Neural progenitor cell (in vitro differentiated cells): ENCODE data around the gene UNC93B1. TPM values are rescaled to one million over a fixed set of nuclear protein-coding genes. Genes with fewer than 3 reads are reported as not detected.

Experiments used
- DNase-seq: peaks from one replicate; pipeline ENCODE4 v3.0.0-alpha.2; 2016; ENCODE audit warnings: low spot score
- H2AFZ ChIP-seq: fragments of 200-600 bp; sonication (generic); replicated peaks from 2 replicates; pipeline ENCODE4 v1.6.1; 2016; ENCODE audit warnings: antibody characterized with exemption
- H3F3A ChIP-seq: fragments of 200-600 bp; sonication (generic); 2 replicates; pipeline ENCODE4 v1.6.1; 2016; ENCODE audit warnings: antibody characterized with exemption, low read depth
- H3K27ac ChIP-seq: fragments of 200-600 bp; sonication (generic); 2 replicates; pipeline ENCODE4 v1.5.1; 2016; ENCODE audit warnings: mild to moderate bottlenecking
- H3K27me3 ChIP-seq: fragments of 200-600 bp; sonication (generic); 2 replicates; pipeline ENCODE4 v1.6.1; 2016; ENCODE audit warnings: mild to moderate bottlenecking, moderate library complexity
- H3K36me3 ChIP-seq: fragments of 200-600 bp; sonication (generic); 2 replicates; pipeline ENCODE4 v1.5.1; 2016
- H3K4me1 ChIP-seq: fragments of 200-600 bp; sonication (generic); 2 replicates; pipeline ENCODE4 v1.6.1; 2016; ENCODE audit warnings: mixed run types
- H3K4me2 ChIP-seq: fragments of 200-600 bp; sonication (generic); 2 replicates; pipeline ENCODE4 v1.6.1; 2016
- H3K4me3 ChIP-seq: fragments of 200-600 bp; sonication (generic); 2 replicates; pipeline ENCODE4 v1.5.1; 2016
- H3K79me2 ChIP-seq: fragments of 200-600 bp; sonication (generic); 2 replicates; pipeline ENCODE4 v1.6.1; 2016; ENCODE audit warnings: low read depth
- H3K9ac ChIP-seq: fragments of 200-600 bp; sonication (generic); 2 replicates; pipeline ENCODE4 v1.6.1; 2016
- H3K9me3 ChIP-seq: fragments of 200-600 bp; sonication (generic); 2 replicates; pipeline ENCODE4 v1.5.1; 2016; ENCODE audit warnings: low read depth
- H4K20me1 ChIP-seq: fragments of 200-600 bp; sonication (generic); 2 replicates; pipeline ENCODE4 v1.6.1; 2016; ENCODE audit warnings: low read depth
- H3K27ac Mint-ChIP-seq: 3 replicates; pipeline ENCODE4 v1.8.0; 2021; ENCODE audit warnings: mixed read lengths
- H3K27me3 Mint-ChIP-seq: 2 replicates; pipeline ENCODE4 v1.8.0; 2022; ENCODE audit warnings: low read depth, mild to moderate bottlenecking, inconsistent platforms, moderate library complexity, mixed read lengths; ENCODE audit not compliant: insufficient read depth
- H3K36me3 Mint-ChIP-seq: 3 replicates; pipeline ENCODE4 v1.8.0; 2021; ENCODE audit warnings: mixed read lengths
- H3K4me1 Mint-ChIP-seq: 3 replicates; pipeline ENCODE4 v1.8.0; 2021; ENCODE audit warnings: mixed read lengths
- H3K4me3 Mint-ChIP-seq: 3 replicates; pipeline ENCODE4 v1.8.0; 2021; ENCODE audit warnings: mild to moderate bottlenecking, moderate library complexity, mixed read lengths
- H3K9me3 Mint-ChIP-seq: 3 replicates; pipeline ENCODE4 v1.8.0; 2020; ENCODE audit warnings: mixed read lengths
- CTCF ChIP-seq: fragments of 200-600 bp; sonication (generic); IDR thresholded peaks from 2 replicates; pipeline ENCODE4 v1.5.1; 2017; ENCODE audit warnings: antibody characterized with exemption, mild to moderate bottlenecking
- EZH2 ChIP-seq: fragments of 200-600 bp; sonication (generic); IDR thresholded peaks from 2 replicates; pipeline ENCODE4 v1.6.1; 2017; ENCODE audit warnings: antibody characterized with exemption, mild to moderate bottlenecking, moderate library complexity
- EZH2phosphoT487 ChIP-seq: fragments of 200-600 bp; sonication (generic); IDR thresholded peaks from 2 replicates; pipeline ENCODE4 v1.6.1; 2017; ENCODE audit warnings: antibody characterized with exemption
- total RNA-seq: library from RNA; depleted of rRNA; stranded (reverse); fragments of >200 nt; gene quantifications from 2 replicates; pipeline ENCODE4 v1.2.3, GENCODE V29; 2015; ENCODE audit warnings: low replicate concordance

Gene UNC93B1
- total RNA-seq, 1 donor from 2014 or later = 8.8 TPM

- Histone ChIP-seq H3K27me3 (no peaks in the 10 kb centered on the region), H3K4me2 (no peak overlapping the region), H3K4me1 (peaks cover 16% of the 10 kb centered on the region), H3F3A (peaks cover 25% of the 10 kb centered on the region), H3K9me3 (no peaks in the 10 kb centered on the region), H3K79me2 (no peaks in the 10 kb centered on the region), H3K36me3 (no peaks in the 10 kb centered on the region), H4K20me1 (no peaks in the 10 kb centered on the region), H2AFZ (no peak overlapping the region), H3K4me3 (no peak overlapping the region), H3K27ac (no peak overlapping the region), H3K9ac (no peak overlapping the region)
- DNase-seq = peak; percentile 45
- Mint-ChIP-seq H3K27me3 (peaks cover 6% of the 10 kb centered on the region), H3K27ac (peak overlapping the region; percentile 90), H3K9me3 (no peaks in the 10 kb centered on the region), H3K36me3 (no peaks in the 10 kb centered on the region), H3K4me3 (peak overlapping the region; percentile 35), H3K4me1 (peaks cover 9% of the 10 kb centered on the region)
- TF ChIP-seq EZH2phosphoT487 = no peak
- no peak for TF ChIP-seq EZH2
- TF ChIP-seq CTCF = no peak
Measured at GRCh38 chr11:68040101-68040956, 36.4 kb upstream of the UNC93B1 start.

DNA sequence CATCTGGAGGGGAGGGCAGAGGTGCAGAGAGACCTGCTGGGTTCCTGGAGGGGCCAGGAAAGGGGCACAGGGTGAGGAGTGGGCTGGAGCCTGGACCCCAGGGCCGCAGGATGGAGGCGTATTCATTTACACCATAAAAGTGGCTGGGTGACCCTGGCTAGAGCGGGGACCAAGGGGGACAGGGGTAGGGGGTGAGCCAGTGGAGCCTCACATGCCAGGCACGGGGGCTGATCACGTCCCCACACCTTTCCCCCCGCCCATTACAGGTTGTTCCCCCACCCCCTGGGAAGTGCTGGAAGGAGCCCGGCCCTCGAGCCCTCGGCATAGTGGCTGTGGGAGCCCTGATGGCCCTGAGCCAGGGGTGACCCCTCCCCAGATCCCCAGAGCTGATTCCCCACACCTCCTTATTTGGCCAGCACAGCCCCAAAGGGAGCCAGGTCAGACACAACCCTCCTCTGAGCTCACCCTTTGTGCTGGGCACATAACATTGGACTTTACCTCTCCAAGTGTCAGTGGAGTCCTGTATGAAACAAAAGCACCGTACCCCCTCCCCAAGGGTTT is 35.7 kb upstream of the UNC93B1 start:
- Histone ChIP-seq H3F3A (peaks cover 30% of the 10 kb centered on the region), H3K79me2 (no peaks in the 10 kb centered on the region), H3K9ac (no peak overlapping the region), H4K20me1 (no peaks in the 10 kb centered on the region), H3K27ac (no peak overlapping the region), H3K4me1 (peaks cover 16% of the 10 kb centered on the region), H3K27me3 (no peaks in the 10 kb centered on the region), H2AFZ (no peak overlapping the region), H3K4me3 (no peak overlapping the region), H3K36me3 (no peaks in the 10 kb centered on the region), H3K4me2 (peak overlapping the region; percentile 74), H3K9me3 (no peaks in the 10 kb centered on the region)
- Mint-ChIP-seq H3K27me3 (peaks cover 6% of the 10 kb centered on the region), H3K36me3 (no peaks in the 10 kb centered on the region), H3K27ac (peak overlapping the region; percentile 90), H3K4me1 (peaks cover 9% of the 10 kb centered on the region), H3K9me3 (no peaks in the 10 kb centered on the region), H3K4me3 (peak overlapping the region; percentile 35)
- no peak for DNase-seq
- no peak for TF ChIP-seq EZH2phosphoT487
- TF ChIP-seq CTCF = no peak
- TF ChIP-seq EZH2 = no peak

GRCh38 chr11:68038718-68039525 is 35.0 kb upstream of the UNC93B1 start, which contains the start of gene TCIRG1:
TSS of gene TCIRG1 (plus strand) at chr11:68039025. CDS start at chr11:68041272, 2,247 bp downstream.
- Mint-ChIP-seq H3K9me3 (no peaks in the 10 kb centered on the region), H3K4me1 (peaks cover 9% of the 10 kb centered on the region), H3K27me3 (peaks cover 6% of the 10 kb centered on the region), H3K36me3 (peaks cover under 1% of the 10 kb centered on the region), H3K27ac (peak within 1 kb of the TSS; percentile 90), H3K4me3 (peak within 1 kb of the TSS; percentile 35)
- Histone ChIP-seq H3K4me1 (peaks cover 16% of the 10 kb centered on the region), H3K9ac (no peak within 1 kb of the TSS), H2AFZ (peak within 1 kb of the TSS; percentile 61), H3K27me3 (no peaks in the 10 kb centered on the region), H3K27ac (no peak within 1 kb of the TSS), H3K4me3 (peak within 1 kb of the TSS; percentile 44), H3K79me2 (no peaks in the 10 kb centered on the region), H3K9me3 (no peaks in the 10 kb centered on the region), H3K36me3 (no peaks in the 10 kb centered on the region), H3K4me2 (peak within 1 kb of the TSS; percentile 74), H4K20me1 (no peaks in the 10 kb centered on the region), H3F3A (peaks cover 30% of the 10 kb centered on the region)
- TF ChIP-seq EZH2 (no peak), CTCF (no peak), EZH2phosphoT487 (no peak)
- peak; percentile 78 for DNase-seq
